Endothelial cell of umbilical vein (primary cell): ENCODE data around the gene ATP8A2. TPM values are rescaled to one million over a fixed set of nuclear protein-coding genes. Genes with fewer than 3 reads are reported as not detected.
A peak's percentile ranks its signal among the peaks of the same experiment; 100 is the strongest.

ENCODE experiments used
- BruUV-seq: library from RNA; stranded (reverse); fragments of 400-500 nt; replicated peaks from 2 replicates; lab custom pipeline; 2021; lab: Mats Ljungman, UMichigan
- CTCF ChIA-PET: fragments of 300-600, 350-600 bp; sonication (Branson Sonifier 250); formaldehyde crosslinking; loops from one replicate; lab custom pipeline; 2021; ENCODE audit warnings: antibody characterized with exemption, inconsistent platforms; lab: Charles Lee
- POLR2A ChIA-PET: fragments of 300-600, 350-600 bp; sonication (Branson Sonifier 250); formaldehyde crosslinking; loops from one replicate; lab custom pipeline; 2021; ENCODE audit warnings: antibody characterized with exemption, inconsistent platforms; lab: Charles Lee
- DNase-seq: peaks from one replicate; pipeline ENCODE4 v3.0.0-alpha.2; 2011; ENCODE audit warnings: low read depth, low spot score
- FAIRE-seq: peaks from 2 replicates; lab custom pipeline; 2011; peaks lifted over from hg19 to GRCh38; lab: Jason Lieb, UNC
- H2AFZ ChIP-seq: 2 replicates; pipeline ENCODE4 v1.6.0; 2012; ENCODE audit warnings: low read depth, low read length, control low read depth, inconsistent platforms
- H3K27ac ChIP-seq: 2 replicates; pipeline ENCODE4 v1.5.1; 2011; ENCODE audit warnings: low read depth, mild to moderate bottlenecking, control low read depth, low read length, moderate library complexity; ENCODE audit not compliant: insufficient read depth
- H3K27me3 ChIP-seq, 2 experiments: 2 replicates each; pipeline versions ENCODE4 v1.6.0 to v1.6.1; 2011; ENCODE audit warnings: low read length in 2 of 2, mixed read lengths in 1 of 2; ENCODE audit not compliant: control insufficient read depth in 2 of 2, insufficient read depth in 2 of 2
- H3K36me3 ChIP-seq, 2 experiments: 2 replicates in 1 of 2; 3 replicates in 1 of 2; pipeline ENCODE4 v1.5.1; 2011; ENCODE audit warnings: low read length in 2 of 2, mild to moderate bottlenecking in 1 of 2, moderate library complexity in 1 of 2; ENCODE audit not compliant: control insufficient read depth in 2 of 2, insufficient read depth in 2 of 2; ENCODE audit errors: extremely low read depth in 1 of 2
- H3K4me1 ChIP-seq: 3 replicates; pipeline ENCODE4 v1.5.1; 2011; ENCODE audit warnings: mild to moderate bottlenecking, low read length; ENCODE audit not compliant: control insufficient read depth, insufficient read depth; ENCODE audit errors: extremely low read depth
- H3K4me2 ChIP-seq: 2 replicates; pipeline ENCODE4 v1.6.1; 2011; ENCODE audit warnings: low read length, control low read depth, mixed read lengths; ENCODE audit not compliant: insufficient read depth
- H3K4me3 ChIP-seq, 3 experiments: fragments of 200-600 bp in 1 of 3; sonication (generic), shearing (Covaris generic) in 1 of 3; replicated peaks in 1 of 3; 2 replicates each; pipeline ENCODE4 v1.5.1; 2011 to 2016; ENCODE audit warnings: control low read depth in 3 of 3, low read length in 3 of 3, mild to moderate bottlenecking in 2 of 3, inconsistent platforms in 1 of 3, low read depth in 1 of 3, moderate library complexity in 1 of 3; ENCODE audit not compliant: insufficient read depth in 1 of 3
- H3K79me2 ChIP-seq: 2 replicates; pipeline ENCODE4 v1.6.0; 2012; ENCODE audit warnings: low read length, inconsistent platforms; ENCODE audit not compliant: control insufficient read depth, insufficient read depth
- H3K9ac ChIP-seq: replicated peaks from 2 replicates; pipeline ENCODE3; 2011; ENCODE audit warnings: low read length, control low read depth; ENCODE audit not compliant: insufficient read depth; ENCODE audit errors: extremely low read depth
- H3K9me1 ChIP-seq: replicated peaks from 3 replicates; pipeline ENCODE4 v1.6.0; 2011; ENCODE audit warnings: mild to moderate bottlenecking, low read length; ENCODE audit not compliant: control insufficient read depth, insufficient read depth; ENCODE audit errors: extremely low read depth
- H3K9me3 ChIP-seq: replicated peaks from 2 replicates; pipeline ENCODE4 v1.5.1; 2012; ENCODE audit warnings: low read length, inconsistent platforms; ENCODE audit not compliant: control insufficient read depth, insufficient read depth
- H4K20me1 ChIP-seq: replicated peaks from 2 replicates; pipeline ENCODE3; 2011; ENCODE audit warnings: mild to moderate bottlenecking, low read length; ENCODE audit not compliant: control insufficient read depth, insufficient read depth; ENCODE audit errors: extremely low read depth
- CTCF ChIP-seq, 2 donors: IDR thresholded peaks; 1 replicate in 1 of 2; 2 replicates in 1 of 2; pipeline ENCODE4 v1.5.1; 2011; ENCODE audit warnings: low read length in 2 of 2, mild to moderate bottlenecking in 2 of 2, moderate library complexity in 2 of 2, control low read depth in 1 of 2, inconsistent platforms in 1 of 2, low read depth in 1 of 2; ENCODE audit not compliant: insufficient read depth in 1 of 2; ENCODE audit errors: extremely low read depth in 1 of 2
- EZH2 ChIP-seq: IDR thresholded peaks from 2 replicates; pipeline ENCODE4 v1.6.1; 2012; ENCODE audit warnings: borderline replicate concordance, low read depth, mild to moderate bottlenecking, moderate library complexity, low read length, inconsistent platforms; ENCODE audit not compliant: severe bottlenecking
- FOS ChIP-seq: IDR thresholded peaks from 2 replicates; pipeline ENCODE4 v1.6.1; 2011; ENCODE audit warnings: mild to moderate bottlenecking, low read length, moderate library complexity, borderline replicate concordance; ENCODE audit not compliant: insufficient read depth
- GATA2 ChIP-seq: IDR thresholded peaks from 2 replicates; pipeline ENCODE4 v1.7.0; 2011; ENCODE audit warnings: low read depth, mild to moderate bottlenecking, moderate library complexity, mixed read lengths, low read length; ENCODE audit not compliant: insufficient read length, insufficient read depth
- JUN ChIP-seq: IDR thresholded peaks from 2 replicates; pipeline ENCODE4 v1.6.1; 2011; ENCODE audit warnings: borderline replicate concordance, low read depth; ENCODE audit not compliant: insufficient read length, insufficient read depth
- MYC ChIP-seq: IDR thresholded peaks from one replicate; pipeline ENCODE4 v1.6.1; 2011; ENCODE audit warnings: mild to moderate bottlenecking, low read depth, low read length
- POLR2A ChIP-seq: IDR thresholded peaks from 2 replicates; pipeline ENCODE4 v1.6.1; 2012; ENCODE audit warnings: low read depth, mild to moderate bottlenecking, control low read depth, low read length
- POLR2AphosphoS5 ChIP-seq: IDR thresholded peaks from 2 replicates; pipeline ENCODE4 v1.6.1; 2012; ENCODE audit warnings: low read depth, mild to moderate bottlenecking, control low read depth, low read length, moderate library complexity; ENCODE audit not compliant: insufficient read depth
- dilution Hi-C: fragments of 300-500 bp; cut with MboI; formaldehyde crosslinking; loops from one replicate; pipeline ENCODE4 v1.15.0; 2019; ENCODE audit warnings: low sequenced_read_pairs; ENCODE audit not compliant: extremely low pct_ligation_motif_present
- intact Hi-C: fragments of 100-400 bp; cut with micrococcal nuclease; formaldehyde crosslinking; loops from one replicate; pipeline ENCODE4 v1.10.0; 2022
- polyA plus RNA-seq, 4 experiments: library from polyadenylated mRNA; depleted of rRNA in 3 of 4; stranded (reverse) in 3 of 4; unstranded in 1 of 4; fragments of >200 nt; gene quantifications; 2 replicates each; pipeline versions ENCODE4 v1.2.1 to v1.2.3, GENCODE V29; 2011 to 2012; ENCODE audit warnings: missing spikeins in 1 of 4
- total RNA-seq: library from RNA; stranded (reverse); gene quantifications from 2 replicates; pipeline ENCODE4 v1.2.3, GENCODE V29; 2021
- TF ChIP-seq, protein P1 (sequence below): IDR thresholded peaks from 2 replicates; pipeline ENCODE4 v1.6.1; 2011; ENCODE audit not compliant: insufficient read depth, insufficient read length

The ATP8A2 gene
- total and polyA plus RNA-seq, 2 donors (not counting 3 experiments of a cell fraction or from before 2014, with no cell fraction given): 0.11 to 0.49 TPM

DNA sequence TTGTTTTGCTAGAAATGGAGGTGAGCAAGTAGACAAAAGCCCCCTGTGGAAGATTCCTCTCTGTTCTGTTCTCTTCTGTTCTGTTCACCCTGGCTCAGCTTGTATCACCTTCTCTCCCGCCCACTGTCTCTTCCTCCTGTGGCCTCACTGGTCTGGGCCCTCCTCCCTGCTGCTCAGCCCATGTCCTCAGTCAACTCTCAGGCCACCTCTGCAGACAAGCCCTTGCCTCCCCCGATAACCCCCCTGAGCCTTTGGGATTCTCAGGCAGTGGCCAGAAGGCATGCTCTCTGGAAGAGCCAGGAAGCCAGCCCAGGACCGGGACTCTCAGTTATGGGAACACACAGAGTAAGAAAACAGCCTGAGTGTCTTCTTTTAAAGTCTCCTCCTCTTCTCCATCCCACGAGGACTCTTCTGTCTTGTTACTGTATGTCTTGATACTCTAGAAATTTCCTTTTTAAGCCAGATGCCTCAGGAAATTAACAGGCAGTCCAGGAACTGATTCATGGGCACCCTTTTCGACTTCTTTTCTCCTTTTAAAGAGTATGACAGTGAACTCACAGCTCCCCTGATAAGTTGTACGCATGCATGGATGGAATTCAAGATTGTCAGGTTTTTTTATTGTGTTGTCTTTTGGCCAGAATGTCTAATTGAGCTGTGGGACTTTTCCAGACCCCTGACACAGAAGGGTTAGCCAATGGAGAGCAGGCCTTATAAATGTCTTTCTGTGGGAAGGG lies 646.3 kb downstream of the ATP8A2 start:
- FAIRE-seq: peak; percentile 70
- Histone ChIP-seq H3K9me3 (peaks cover 2% of the 10 kb centered on the region), H3K36me3 (no peaks in the 10 kb centered on the region), H3K9ac (peak overlapping the region; percentile 34), H3K4me3 (no peak overlapping the region), H3K27me3 (no peaks in the 10 kb centered on the region), H2AFZ (peak overlapping the region; percentile 48), H3K4me2 (peak overlapping the region; percentile 21), H3K79me2 (no peaks in the 10 kb centered on the region), H3K27ac (peak overlapping the region; percentile 89), H4K20me1 (no peaks in the 10 kb centered on the region), H3K9me1 (no peaks in the 10 kb centered on the region), H3K4me1 (peaks cover 88% of the 10 kb centered on the region)
- peak; percentile 36 for TF ChIP-seq POLR2AphosphoS5
- no peak for TF ChIP-seq MYC
- TF ChIP-seq FOS: peak; percentile 79
- TF ChIP-seq GATA2: peak; percentile 63
- intact Hi-C loops: loop anchor here (10.0 kb wide), 2 partner anchors 207 to 703 kb away; partner anchors contain the start of gene RNF6
- POLR2A ChIA-PET: interaction anchor here (1.8 kb wide), 1 partner anchor 34 kb away, joined by 5 read pairs; the partner anchor contains the start of gene SHISA2
- dilution Hi-C loops: no loop called here
- DNase-seq: peak; percentile 78
- BruUV-seq: no TSS peak
- CTCF ChIA-PET: interaction anchor here (1.2 to 2.8 kb wide), 3 partner anchors 11 to 33 kb away, joined by 3 to 11 read pairs (median 8); partner anchors contain the start of gene SHISA2

DNA sequence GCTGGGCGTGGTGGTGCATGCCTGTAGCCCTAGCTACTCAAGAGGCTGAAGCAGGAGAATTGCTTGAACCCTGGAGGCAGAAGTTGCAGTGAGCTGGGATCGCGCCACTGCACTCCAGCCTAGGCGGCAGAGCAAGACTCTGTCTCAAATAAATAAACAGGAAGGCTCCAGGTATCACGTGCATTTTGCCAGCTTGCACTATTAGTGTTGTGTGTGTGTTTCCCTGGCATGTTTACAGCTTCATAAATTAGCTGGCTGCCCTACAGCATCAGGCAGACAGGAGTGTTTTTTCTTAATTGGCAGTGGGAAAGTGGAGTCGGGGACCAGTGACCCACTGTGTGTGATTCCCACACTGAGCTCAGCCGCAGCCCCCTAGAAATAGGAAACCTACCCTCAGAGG lies 647.5 kb downstream of the ATP8A2 start:
- DNase-seq: peak; percentile 29
- Histone ChIP-seq H3K4me1 (peaks cover 85% of the 10 kb centered on the region), H3K9me1 (no peaks in the 10 kb centered on the region), H3K36me3 (no peaks in the 10 kb centered on the region), H3K4me2 (peak overlapping the region; percentile 75), H3K9ac (peak overlapping the region; percentile 41), H4K20me1 (no peaks in the 10 kb centered on the region), H3K4me3 (no peak overlapping the region), H3K27ac (peak overlapping the region; percentile 89), H3K27me3 (no peaks in the 10 kb centered on the region), H2AFZ (peak overlapping the region; percentile 23), H3K79me2 (no peaks in the 10 kb centered on the region), H3K9me3 (no peaks in the 10 kb centered on the region)
- CTCF ChIA-PET: interaction anchor here (0.8 to 2.0 kb wide), 4 partner anchors 18 to 43 kb away, joined by 3 to 8 read pairs (median 4); partner anchors contain the start of gene SHISA2
- TF ChIP-seq POLR2A: no peak
- no peak for TF ChIP-seq FOS
- TF ChIP-seq, protein P1, sequence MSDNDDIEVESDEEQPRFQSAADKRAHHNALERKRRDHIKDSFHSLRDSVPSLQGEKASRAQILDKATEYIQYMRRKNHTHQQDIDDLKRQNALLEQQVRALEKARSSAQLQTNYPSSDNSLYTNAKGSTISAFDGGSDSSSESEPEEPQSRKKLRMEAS: no peak
- no peak for TF ChIP-seq MYC
- no peak for TF ChIP-seq EZH2
- TF ChIP-seq CTCF (IDR thresholded peaks at IDR 0.05; ENCODE audit: extremely low read depth in 1 of 2, insufficient read depth in 1 of 2, low read depth in 1 of 2, low read length in 2 of 2): no peak
- TF ChIP-seq GATA2: no peak
- TF ChIP-seq POLR2AphosphoS5: no peak
- TF ChIP-seq JUN: no peak
- POLR2A ChIA-PET: interaction anchor here (1.8 kb wide), 1 partner anchor 33 kb away, joined by 5 read pairs; the partner anchor contains the start of gene SHISA2
- FAIRE-seq: no peak
- no TSS peak for BruUV-seq
- intact Hi-C loops: loop anchor here (10.0 kb wide), 2 partner anchors 206 to 704 kb away; partner anchors contain the start of gene RNF6
- dilution Hi-C loops: no loop called here
